GM13976 (cell line): ENCODE measurements around the gene KCP.

Experiments used
- DNase-seq: peaks from one replicate; pipeline ENCODE4 v3.0.0; 2012; ENCODE audit warnings: low spot score
- in situ Hi-C: fragments of 300-500 bp; cut with MboI; formaldehyde crosslinking; loops from one replicate; pipeline ENCODE4 v1.12.0; 2022; ENCODE audit warnings: low sequenced_read_pairs, mixed read lengths, inconsistent platforms; ENCODE audit not compliant: unreplicated experiment
- TF ChIP-seq, protein P1 (sequence below): IDR thresholded peaks from 2 replicates; pipeline ENCODE4 v1.5.1; 2012; ENCODE audit warnings: borderline replicate concordance, mild to moderate bottlenecking; ENCODE audit not compliant: insufficient read depth; ENCODE audit errors: extremely low read depth, missing control alignments, control extremely low read depth

Gene KCP

DNA sequence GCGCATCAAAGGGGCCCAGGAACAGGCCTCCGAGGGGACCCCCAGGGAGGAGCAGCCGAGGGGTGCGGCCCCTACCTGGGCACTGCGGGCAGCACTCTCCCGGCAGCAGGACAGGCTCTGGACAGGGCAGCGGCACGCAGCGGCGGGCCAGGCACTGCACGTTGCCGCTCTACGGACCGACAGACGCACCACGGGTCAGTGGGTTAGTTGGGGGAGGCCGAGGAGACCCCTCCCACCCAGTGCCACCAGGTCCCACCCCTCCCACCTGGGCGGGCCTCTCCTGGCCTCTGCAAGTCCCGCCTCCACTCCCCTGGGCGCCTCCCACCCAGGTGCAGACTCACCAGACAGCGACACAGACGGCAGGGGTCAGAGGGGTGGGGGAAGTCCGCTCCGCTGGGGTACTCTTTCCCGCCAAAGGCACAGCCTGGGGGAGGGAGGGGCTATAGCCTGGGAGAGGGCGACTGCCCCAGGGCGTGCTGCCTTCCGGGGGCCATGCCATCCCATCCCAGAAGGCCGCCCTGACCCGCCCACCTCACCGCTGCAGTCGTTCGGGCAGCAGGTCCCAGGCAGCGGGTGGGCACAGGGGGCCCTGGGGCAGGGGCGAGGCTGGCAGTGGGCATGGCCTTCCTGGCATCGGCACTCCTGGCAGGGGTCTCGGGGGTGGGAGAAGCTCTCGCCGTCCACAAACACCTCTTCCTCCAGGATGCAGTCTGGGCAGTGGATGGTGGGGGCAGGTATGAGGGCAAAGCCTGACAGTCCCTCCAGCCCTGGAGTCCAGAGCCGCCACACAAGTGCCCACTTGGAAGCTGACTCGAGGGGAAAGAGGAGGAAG is 19.2 kb downstream of the KCP start:
- in situ Hi-C loops, result no loop called here
- DNase-seq, result no peak
- TF ChIP-seq, protein P1, sequence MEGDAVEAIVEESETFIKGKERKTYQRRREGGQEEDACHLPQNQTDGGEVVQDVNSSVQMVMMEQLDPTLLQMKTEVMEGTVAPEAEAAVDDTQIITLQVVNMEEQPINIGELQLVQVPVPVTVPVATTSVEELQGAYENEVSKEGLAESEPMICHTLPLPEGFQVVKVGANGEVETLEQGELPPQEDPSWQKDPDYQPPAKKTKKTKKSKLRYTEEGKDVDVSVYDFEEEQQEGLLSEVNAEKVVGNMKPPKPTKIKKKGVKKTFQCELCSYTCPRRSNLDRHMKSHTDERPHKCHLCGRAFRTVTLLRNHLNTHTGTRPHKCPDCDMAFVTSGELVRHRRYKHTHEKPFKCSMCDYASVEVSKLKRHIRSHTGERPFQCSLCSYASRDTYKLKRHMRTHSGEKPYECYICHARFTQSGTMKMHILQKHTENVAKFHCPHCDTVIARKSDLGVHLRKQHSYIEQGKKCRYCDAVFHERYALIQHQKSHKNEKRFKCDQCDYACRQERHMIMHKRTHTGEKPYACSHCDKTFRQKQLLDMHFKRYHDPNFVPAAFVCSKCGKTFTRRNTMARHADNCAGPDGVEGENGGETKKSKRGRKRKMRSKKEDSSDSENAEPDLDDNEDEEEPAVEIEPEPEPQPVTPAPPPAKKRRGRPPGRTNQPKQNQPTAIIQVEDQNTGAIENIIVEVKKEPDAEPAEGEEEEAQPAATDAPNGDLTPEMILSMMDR, result no peak

DNA sequence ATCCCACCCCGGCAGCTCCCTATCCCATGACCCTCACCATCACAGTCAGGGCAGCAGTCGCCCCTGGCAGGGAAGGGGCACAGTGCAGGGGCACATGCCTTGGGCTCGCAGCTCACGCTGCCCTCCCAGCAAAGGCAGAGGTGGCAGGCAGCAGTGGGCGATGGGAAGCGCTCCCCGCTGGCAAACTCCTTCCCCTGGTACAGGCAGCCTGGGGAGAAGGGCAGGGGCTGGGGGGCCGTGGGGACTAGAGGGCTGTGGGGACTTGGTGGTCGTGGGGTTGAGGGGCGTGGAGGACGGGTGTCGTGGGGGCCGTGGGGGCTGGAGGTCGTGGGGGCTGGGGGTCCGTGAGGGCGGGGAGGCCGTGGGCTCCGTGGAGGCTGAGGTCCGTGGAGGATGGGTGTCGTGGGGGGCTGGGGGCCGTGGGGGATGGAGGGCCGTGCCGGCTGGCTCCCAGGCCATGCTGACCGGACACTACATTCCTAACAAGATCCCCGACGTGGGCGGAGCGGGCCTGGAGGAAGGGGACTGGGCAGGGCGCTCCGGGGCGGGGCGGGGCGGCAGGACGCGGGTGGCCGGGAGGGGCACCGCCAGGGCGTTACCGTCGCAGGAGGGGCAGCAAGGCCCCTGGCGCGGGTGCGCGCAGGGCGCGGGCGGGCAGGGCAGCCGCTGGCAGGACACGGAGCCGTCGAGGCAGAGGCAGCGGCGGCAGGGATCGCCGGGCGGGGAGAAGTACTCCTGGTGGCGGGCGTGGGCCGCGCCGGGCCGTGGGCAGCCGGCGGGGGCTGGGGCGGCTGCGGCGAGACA is 20.0 kb downstream of the KCP start:
- DNase-seq, result no peak
- in situ Hi-C loops, result no loop called here
- TF ChIP-seq, protein P1, result no peak

DNA sequence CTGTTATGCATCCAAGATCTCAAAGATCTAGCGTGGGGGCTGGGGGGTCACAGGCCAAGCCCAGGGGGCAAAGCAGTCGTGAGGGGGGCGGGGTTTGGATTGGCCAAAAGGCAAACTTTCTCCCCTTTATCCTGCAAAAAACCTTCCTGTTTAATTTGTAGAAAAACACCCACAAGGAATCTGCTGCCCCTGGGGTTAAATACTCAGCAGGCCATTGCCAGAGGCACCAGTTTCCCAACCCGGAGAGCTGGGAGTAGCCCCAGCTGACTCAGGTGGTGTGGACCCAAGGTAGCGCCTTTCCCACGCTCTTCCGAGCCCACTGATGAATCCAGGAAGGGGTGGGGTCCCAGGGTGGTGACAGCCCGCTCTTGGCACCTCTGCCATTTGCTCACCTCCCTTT is 21.4 kb downstream of the KCP start:
- in situ Hi-C loops, result no loop called here
- DNase-seq, result no peak
- TF ChIP-seq, protein P1, result no peak

DNA sequence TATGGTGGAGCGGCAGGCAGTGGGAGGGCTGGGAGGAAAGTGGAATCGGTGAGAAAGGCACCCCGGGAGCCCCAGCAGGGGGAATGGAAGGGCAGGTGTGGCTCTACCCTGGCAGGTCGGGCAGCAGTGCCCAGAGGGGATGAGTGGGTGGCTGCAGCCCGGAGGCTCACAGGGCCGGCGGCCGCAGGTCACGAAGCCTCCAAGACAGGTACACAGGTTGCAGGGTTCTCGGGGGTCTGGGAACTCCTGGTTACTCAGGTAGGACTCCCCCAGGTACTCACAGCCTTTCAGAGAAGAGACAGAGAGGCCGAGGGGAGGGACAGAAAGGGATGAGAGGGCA is 21.8 kb downstream of the KCP start:
- DNase-seq, result no peak
- in situ Hi-C loops, result no loop called here
- TF ChIP-seq, protein P1, result no peak

DNA sequence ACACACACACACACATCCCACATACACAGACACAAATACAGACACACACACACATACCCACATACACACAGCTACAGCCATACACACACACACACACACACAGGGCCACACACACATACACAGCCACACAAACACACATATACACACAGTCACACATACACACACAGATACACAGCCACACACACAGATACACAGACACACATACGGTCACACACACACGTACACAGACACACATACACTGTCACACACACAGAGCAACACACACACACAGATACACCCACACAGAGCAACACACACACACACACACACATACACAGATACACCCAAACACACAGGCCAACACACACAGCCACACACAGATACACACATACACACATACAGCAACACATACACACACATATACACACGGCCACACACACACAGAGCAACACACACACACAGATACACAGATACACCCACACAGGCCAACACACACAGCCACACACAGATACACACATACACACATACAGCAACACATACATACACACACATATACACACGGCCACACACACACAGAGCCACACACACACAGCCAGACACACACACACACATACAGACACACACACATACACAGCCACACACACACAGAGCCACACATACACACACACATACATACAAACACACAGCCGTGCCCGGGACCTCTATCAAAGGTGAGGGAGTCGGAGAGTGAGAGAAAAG is 22.3 kb downstream of the KCP start:
- in situ Hi-C loops, result no loop called here
- TF ChIP-seq, protein P1, result no peak
- no peak for DNase-seq
